ENCODE results near the gene RAI1.

DNA sequence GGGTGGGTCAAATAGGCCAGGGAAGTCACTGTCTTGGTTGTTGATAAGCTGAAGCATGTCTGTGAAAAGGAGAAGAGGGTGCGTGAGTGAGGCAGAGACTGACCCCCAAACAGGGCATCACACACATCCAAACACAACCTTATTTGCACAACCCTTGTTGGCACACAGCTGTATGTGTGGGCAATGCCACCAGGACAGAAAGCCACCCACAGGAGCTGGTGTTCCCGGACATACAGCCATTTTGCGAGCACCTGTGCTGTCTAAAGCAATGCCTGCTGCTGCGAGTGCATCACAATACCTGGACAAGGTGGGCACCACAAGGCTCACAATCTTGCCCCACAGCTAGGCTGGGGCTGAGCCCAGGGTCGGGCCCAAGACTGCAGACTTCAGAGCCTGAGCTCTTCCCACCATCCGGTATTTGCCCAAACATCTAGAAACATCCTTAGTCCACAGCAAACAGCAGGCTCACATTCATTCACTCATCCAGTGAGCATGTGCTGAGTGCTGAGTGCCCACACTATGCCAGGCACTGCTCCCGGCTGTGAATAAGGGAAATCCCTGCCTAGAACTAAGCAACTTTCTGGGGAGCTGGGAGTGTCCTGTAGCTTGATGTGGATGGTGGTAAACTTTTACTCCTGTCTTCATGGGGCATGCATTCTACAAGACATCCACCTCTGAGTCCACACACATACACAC, 139.4 kb downstream of the RAI1 start:
- no peak for TF ChIP-seq POLR2A (IDR thresholded peaks at IDR 0.05)
- TF ChIP-seq, protein P1, sequence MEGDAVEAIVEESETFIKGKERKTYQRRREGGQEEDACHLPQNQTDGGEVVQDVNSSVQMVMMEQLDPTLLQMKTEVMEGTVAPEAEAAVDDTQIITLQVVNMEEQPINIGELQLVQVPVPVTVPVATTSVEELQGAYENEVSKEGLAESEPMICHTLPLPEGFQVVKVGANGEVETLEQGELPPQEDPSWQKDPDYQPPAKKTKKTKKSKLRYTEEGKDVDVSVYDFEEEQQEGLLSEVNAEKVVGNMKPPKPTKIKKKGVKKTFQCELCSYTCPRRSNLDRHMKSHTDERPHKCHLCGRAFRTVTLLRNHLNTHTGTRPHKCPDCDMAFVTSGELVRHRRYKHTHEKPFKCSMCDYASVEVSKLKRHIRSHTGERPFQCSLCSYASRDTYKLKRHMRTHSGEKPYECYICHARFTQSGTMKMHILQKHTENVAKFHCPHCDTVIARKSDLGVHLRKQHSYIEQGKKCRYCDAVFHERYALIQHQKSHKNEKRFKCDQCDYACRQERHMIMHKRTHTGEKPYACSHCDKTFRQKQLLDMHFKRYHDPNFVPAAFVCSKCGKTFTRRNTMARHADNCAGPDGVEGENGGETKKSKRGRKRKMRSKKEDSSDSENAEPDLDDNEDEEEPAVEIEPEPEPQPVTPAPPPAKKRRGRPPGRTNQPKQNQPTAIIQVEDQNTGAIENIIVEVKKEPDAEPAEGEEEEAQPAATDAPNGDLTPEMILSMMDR (IDR thresholded peaks at IDR 0.05), result no peak

All from esophagus squamous epithelium (tissue), 4 donors.